Neuronal stem cell (in vitro differentiated cells): ENCODE measurements around the gene GGA2.
"Not testable (repeated sequence)": the region's sequence is repeated elsewhere in the genome, so short reads cannot be mapped to it uniquely, and the experiment has no call there.

Source experiments
- DNase-seq: peaks from one replicate; pipeline ENCODE4 v3.0.0-alpha.2; 2013; ENCODE audit warnings: low spot score
- H2AFZ ChIP-seq: one replicate; pipeline ENCODE4 v1.6.1; 2013; ENCODE audit warnings: mild to moderate bottlenecking, low read length, inconsistent platforms
- H2AK5ac ChIP-seq: 2 replicates; pipeline ENCODE4 v1.6.1; 2013; ENCODE audit warnings: low read depth, mild to moderate bottlenecking, inconsistent platforms, low read length, moderate library complexity, mixed read lengths
- H2BK120ac ChIP-seq: 2 replicates; pipeline ENCODE4 v1.6.1; 2013; ENCODE audit warnings: low read depth, mild to moderate bottlenecking, inconsistent platforms, low read length, moderate library complexity, mixed read lengths
- H2BK12ac ChIP-seq: one replicate; pipeline ENCODE4 v1.6.1; 2013; ENCODE audit warnings: low read length, inconsistent platforms
- H2BK15ac ChIP-seq: 2 replicates; pipeline ENCODE4 v1.6.1; 2013; ENCODE audit warnings: mild to moderate bottlenecking, low read length, inconsistent platforms, mixed read lengths
- H2BK5ac ChIP-seq: one replicate; pipeline ENCODE4 v1.6.1; 2013; ENCODE audit warnings: inconsistent platforms, mild to moderate bottlenecking, low read length, moderate library complexity
- H3K14ac ChIP-seq: one replicate; pipeline ENCODE4 v1.6.1; 2013; ENCODE audit warnings: low read length, inconsistent platforms
- H3K18ac ChIP-seq: 2 replicates; pipeline ENCODE4 v1.6.1; 2013; ENCODE audit warnings: low read length, inconsistent platforms
- H3K23ac ChIP-seq: 2 replicates; pipeline ENCODE4 v1.6.1; 2013; ENCODE audit warnings: low read depth, mild to moderate bottlenecking, mixed read lengths, low read length, inconsistent platforms; ENCODE audit not compliant: poor library complexity
- H3K27ac ChIP-seq: replicated peaks from 3 replicates; pipeline ENCODE4 v1.5.1; 2013; ENCODE audit warnings: low read length, inconsistent platforms
- H3K27me3 ChIP-seq, 3 experiments: 2 replicates each; pipeline ENCODE4 v1.6.1; 2013; ENCODE audit warnings: low read length in 3 of 3, mild to moderate bottlenecking in 2 of 3, inconsistent platforms in 1 of 3, low read depth in 1 of 3, mixed read lengths in 1 of 3, moderate library complexity in 1 of 3; ENCODE audit not compliant: control insufficient read depth in 3 of 3, insufficient read depth in 3 of 3
- H3K36me3 ChIP-seq, 2 donors: replicated peaks in 1 of 2; 2 replicates each; pipeline ENCODE4 v1.6.1; 2013; ENCODE audit warnings: low read length in 2 of 2; ENCODE audit not compliant: control insufficient read depth in 2 of 2, insufficient read depth in 2 of 2
- H3K4ac ChIP-seq: 2 replicates; pipeline ENCODE4 v1.6.1; 2013; ENCODE audit warnings: inconsistent platforms, mild to moderate bottlenecking, low read length, moderate library complexity
- H3K4me1 ChIP-seq, 2 donors: 1 replicate in 1 of 2; 2 replicates in 1 of 2; pipeline ENCODE4 v1.6.1; 2013; ENCODE audit warnings: low read length in 2 of 2, low read depth in 1 of 2; ENCODE audit not compliant: control insufficient read depth in 2 of 2, insufficient read depth in 1 of 2
- H3K4me2 ChIP-seq: one replicate; pipeline ENCODE4 v1.6.1; 2013; ENCODE audit warnings: mild to moderate bottlenecking, low read length, inconsistent platforms; ENCODE audit not compliant: insufficient read depth, poor library complexity, severe bottlenecking
- H3K4me3 ChIP-seq, 2 donors: 2 replicates each; pipeline ENCODE4 v1.5.1; 2013; ENCODE audit warnings: low read length in 2 of 2, mild to moderate bottlenecking in 2 of 2, inconsistent platforms in 1 of 2, moderate library complexity in 1 of 2
- H3K79me1 ChIP-seq: one replicate; pipeline ENCODE4 v1.6.1; 2013; ENCODE audit warnings: low read depth, mild to moderate bottlenecking, inconsistent platforms, low read length, moderate library complexity
- H3K9ac ChIP-seq: one replicate; pipeline ENCODE4 v1.6.1; 2013; ENCODE audit warnings: mild to moderate bottlenecking, low read depth, low read length, inconsistent platforms; ENCODE audit not compliant: poor library complexity
- H3K9me3 ChIP-seq, 2 donors: replicated peaks in 1 of 2; 2 replicates each; pipeline versions ENCODE3 to v1.6.1; 2013; ENCODE audit warnings: low read length in 2 of 2, mild to moderate bottlenecking in 2 of 2, inconsistent platforms in 1 of 2, low read depth in 1 of 2, mixed read lengths in 1 of 2, moderate library complexity in 1 of 2; ENCODE audit not compliant: control insufficient read depth in 2 of 2, insufficient read depth in 1 of 2
- H4K8ac ChIP-seq: one replicate; pipeline ENCODE4 v1.6.1; 2013; ENCODE audit warnings: low read depth, mild to moderate bottlenecking, inconsistent platforms, low read length, moderate library complexity
- H4K91ac ChIP-seq: one replicate; pipeline ENCODE4 v1.6.1; 2013; ENCODE audit warnings: low read length, low read depth, mild to moderate bottlenecking, inconsistent platforms; ENCODE audit not compliant: poor library complexity
- WGBS, 2 donors: extraction: QIAGEN DNeasy Blood & Tissue Kit; methylation state at CpG; one replicate each; pipeline ENCODE4 v1.1.7; 2013; ENCODE audit warnings: missing lambda C conversion rate in 2 of 2, mixed read lengths in 1 of 2; ENCODE audit not compliant: insufficient read length in 2 of 2, insufficient replicate concordance in 1 of 2; ENCODE audit errors: extremely low coverage in 2 of 2; 5-methylcytosine and 5-hydroxymethylcytosine counted together

Gene GGA2

DNA sequence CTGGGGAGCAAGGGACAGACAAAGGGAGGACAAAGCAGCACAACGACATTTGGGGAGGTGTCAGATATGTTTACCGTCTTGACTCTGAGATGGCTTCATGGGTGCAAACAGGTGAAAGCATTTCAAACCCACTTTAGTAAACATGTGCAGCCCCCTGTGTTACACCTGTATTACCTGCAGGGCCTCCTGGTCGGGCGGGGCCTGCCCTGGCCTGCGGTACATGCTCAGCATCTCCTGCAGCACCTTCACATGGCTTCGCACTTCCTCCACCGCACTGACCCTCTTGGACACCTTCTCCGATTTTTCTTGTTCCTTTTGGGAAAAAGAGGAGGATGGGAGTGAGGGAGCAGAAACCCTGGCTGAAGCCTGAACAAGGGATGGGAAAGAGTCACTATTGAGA lies 24.5 kb downstream of the GGA2 start:
- Histone ChIP-seq H2AFZ (no peak overlapping the region), H2BK5ac (no peak overlapping the region), H3K9ac (no peak overlapping the region), H3K18ac (no peak overlapping the region), H2BK15ac (no peak overlapping the region), H4K8ac (no peak overlapping the region), H3K27me3 (no peaks in the 10 kb centered on the region), H3K4me2 (no peak overlapping the region), H4K91ac (no peak overlapping the region), H2AK5ac (no peak overlapping the region), H3K9me3 (no peaks in the 10 kb centered on the region), H3K79me1 (no peaks in the 10 kb centered on the region), H2BK12ac (no peak overlapping the region), H3K4ac (no peak overlapping the region), H3K14ac (no peak overlapping the region), H3K4me1 (no peaks in the 10 kb centered on the region), H3K36me3 (peaks cover 60 to 94% of the 10 kb centered on the region in 2 donors), H2BK120ac (no peak overlapping the region), H3K23ac (no peak overlapping the region), H3K27ac (no peak overlapping the region), H3K4me3 (no peak overlapping the region)
- DNase-seq = no peak
- no CpG with 5 or more reads among the region's 8 CpGs for WGBS, 2 donors

DNA sequence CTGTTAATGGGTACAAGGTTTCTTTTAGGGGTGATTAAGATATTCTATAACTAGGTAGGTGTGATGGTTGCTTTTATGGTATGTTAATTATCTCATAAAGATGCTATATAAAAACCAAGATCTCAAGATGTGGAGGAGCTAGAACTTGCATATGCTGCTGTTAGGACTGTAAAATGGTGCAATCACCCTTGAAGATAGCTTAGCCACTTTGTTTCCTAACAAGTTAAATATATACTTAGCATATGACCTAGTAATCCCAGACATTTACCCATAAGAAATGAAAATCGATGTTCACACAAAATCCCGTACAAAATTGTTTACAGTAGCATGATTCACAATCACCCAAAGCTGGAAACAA lies 25.1 kb downstream of the GGA2 start:
- Histone ChIP-seq H2BK5ac (no peak overlapping the region), H2BK15ac (no peak overlapping the region), H3K4ac (no peak overlapping the region), H2AK5ac (no peak overlapping the region), H3K18ac (no peak overlapping the region), H3K9ac (no peak overlapping the region), H3K27ac (no peak overlapping the region), H2BK12ac (no peak overlapping the region), H3K9me3 (no peaks in the 10 kb centered on the region), H3K79me1 (no peaks in the 10 kb centered on the region), H3K4me1 (no peaks in the 10 kb centered on the region), H3K14ac (no peak overlapping the region), H3K4me2 (no peak overlapping the region), H3K23ac (no peak overlapping the region), H3K4me3 (no peak overlapping the region), H3K27me3 (no peaks in the 10 kb centered on the region), H3K36me3 (peaks cover 64 to 95% of the 10 kb centered on the region in 2 donors), H4K91ac (no peak overlapping the region), H4K8ac (no peak overlapping the region), H2AFZ (no peak overlapping the region), H2BK120ac (no peak overlapping the region)
- no peak for DNase-seq
- no CpG with 5 or more reads among the region's 2 CpGs for WGBS, 2 donors

DNA sequence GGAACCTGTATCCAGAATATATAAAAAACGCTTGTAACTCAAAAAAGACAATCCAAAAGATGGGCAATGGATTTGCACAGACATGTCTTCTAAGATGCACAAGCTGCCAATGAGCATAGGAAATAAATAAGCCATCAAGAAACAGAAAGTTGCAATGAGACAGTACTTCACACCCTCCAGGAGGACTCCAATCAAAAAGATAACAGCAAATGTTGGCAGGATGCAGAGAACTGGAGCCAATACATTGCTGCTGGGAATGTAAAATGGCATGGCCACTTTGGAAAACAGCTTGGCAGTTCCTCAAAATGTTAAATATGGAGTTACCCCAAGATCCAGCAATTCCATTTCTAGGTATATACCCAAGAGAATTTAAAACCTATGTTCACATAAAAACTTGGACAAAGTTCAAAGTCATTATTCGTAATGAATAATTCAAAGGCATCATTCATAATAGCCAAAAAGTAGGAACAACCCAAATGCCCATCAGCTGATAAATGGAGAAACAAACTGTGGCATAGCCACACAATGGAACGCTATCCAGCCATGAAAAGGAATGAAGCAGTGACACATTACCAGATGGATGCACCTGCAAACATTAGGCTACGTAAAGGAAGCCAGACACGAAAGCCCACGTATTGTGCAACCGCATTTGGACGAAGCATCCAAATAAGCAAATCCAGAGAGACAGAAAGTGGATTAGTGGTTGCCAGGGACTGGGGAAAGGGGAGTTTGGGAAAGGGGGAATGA lies 25.6 kb downstream of the GGA2 start:
- Histone ChIP-seq H2BK12ac (no peak overlapping the region), H3K36me3 (peaks cover 65 to 95% of the 10 kb centered on the region in 2 donors), H3K27me3 (no peaks in the 10 kb centered on the region), H3K23ac (no peak overlapping the region), H3K4me3 (no peak overlapping the region), H3K9me3 (no peaks in the 10 kb centered on the region), H3K4me2 (no peak overlapping the region), H4K91ac (no peak overlapping the region), H3K18ac (no peak overlapping the region), H3K14ac (no peak overlapping the region), H2BK120ac (no peak overlapping the region), H3K9ac (no peak overlapping the region), H2AK5ac (no peak overlapping the region), H2BK5ac (no peak overlapping the region), H3K4ac (no peak overlapping the region), H2BK15ac (no peak overlapping the region), H3K4me1 (no peaks in the 10 kb centered on the region), H4K8ac (no peak overlapping the region), H3K79me1 (no peaks in the 10 kb centered on the region), H3K27ac (no peak overlapping the region), H2AFZ (no peak overlapping the region)
- WGBS, 2 donors = no CpG with 5 or more reads among the region's 8 CpGs
- DNase-seq = no peak

DNA sequence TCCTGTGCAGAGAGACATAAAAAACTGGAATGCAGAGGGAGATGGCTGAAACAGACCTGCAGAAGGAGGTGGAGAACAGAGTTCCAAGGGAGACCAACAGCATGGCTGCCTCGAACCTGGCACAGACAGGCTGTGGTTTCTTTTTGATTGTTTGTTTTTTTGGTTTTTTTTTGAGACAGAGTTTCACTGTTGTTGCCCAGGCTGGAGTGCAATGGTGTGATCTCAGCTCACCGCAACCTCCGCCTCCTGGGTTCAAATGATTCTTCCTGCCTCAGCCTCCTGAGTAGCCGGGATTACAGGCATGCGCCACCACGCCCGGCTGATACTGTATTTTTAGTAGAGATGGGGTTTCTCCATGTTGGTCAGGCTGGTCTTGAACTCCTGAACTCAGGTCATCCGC lies 26.8 kb downstream of the GGA2 start:
- H3K27me3 ChIP-seq, H3K4ac ChIP-seq, H2AFZ ChIP-seq, H4K91ac ChIP-seq, H4K8ac ChIP-seq, H3K27ac ChIP-seq, H2BK5ac ChIP-seq, H3K9ac ChIP-seq, H2AK5ac ChIP-seq, H3K4me3 ChIP-seq, H3K18ac ChIP-seq, H3K14ac ChIP-seq, H2BK15ac ChIP-seq, H2BK120ac ChIP-seq, DNase-seq, H3K79me1 ChIP-seq, H3K9me3 ChIP-seq, H2BK12ac ChIP-seq, H3K4me2 ChIP-seq, H3K4me1 ChIP-seq, H3K23ac ChIP-seq: not testable (repeated sequence)
- peaks cover 71 to 95% of the 10 kb centered on the region in 2 donors for H3K36me3 ChIP-seq
- WGBS, 2 donors = no CpG with 5 or more reads among the region's 8 CpGs
